Tibial nerve (tissue), 4 donors: Measurements from ENCODE around the gene SLC12A9. TPM values are rescaled to one million over a fixed set of nuclear protein-coding genes. Genes with fewer than 3 reads are reported as not detected.

Source experiments
- DNase-seq, 2 donors: peaks; one replicate each; pipeline ENCODE4 v3.0.0-alpha.2; 2019; ENCODE audit warnings: low spot score in 2 of 2
- H3K27ac ChIP-seq, 4 donors: fragments of 200-600 bp; sonication (generic) in 3 of 4; one replicate each; pipeline ENCODE4 v1.5.1; 2017 to 2019; ENCODE audit warnings: mild to moderate bottlenecking in 1 of 4
- H3K27me3 ChIP-seq, 2 donors: fragments of 200-600 bp; sonication (generic) in 1 of 2; one replicate each; pipeline versions ENCODE4 v1.5.1 to v1.6.0; 2017 to 2019
- H3K36me3 ChIP-seq, 3 donors: fragments of 200-600 bp; sonication (generic); one replicate each; pipeline ENCODE4 v1.5.1; 2018 to 2019
- H3K4me1 ChIP-seq, 4 donors: fragments of 200-600 bp; sonication (generic) in 3 of 4; one replicate each; pipeline ENCODE4 v1.5.1; 2017 to 2019
- H3K4me3 ChIP-seq, 4 donors: fragments of 200-600 bp; sonication (generic) in 3 of 4; one replicate each; pipeline ENCODE4 v1.5.1; 2017 to 2019; ENCODE audit warnings: mild to moderate bottlenecking in 1 of 4, moderate library complexity in 1 of 4
- H3K9me3 ChIP-seq, 4 donors: fragments of 200-600 bp; sonication (generic) in 3 of 4; one replicate each; pipeline ENCODE4 v1.5.1; 2017 to 2019
- CTCF ChIP-seq, 5 experiments: fragments of 200-600 bp in 3 of 5; fragments of 450-650 bp in 2 of 5; sonication (generic) in 3 of 5; IDR thresholded peaks; one replicate each; pipeline ENCODE4 v1.5.1; 2016 to 2019; ENCODE audit warnings: antibody characterized with exemption in 5 of 5, mild to moderate bottlenecking in 3 of 5, moderate library complexity in 2 of 5
- EP300 ChIP-seq, 2 donors: sonication (generic); formaldehyde crosslinking; IDR thresholded peaks; one replicate each; pipeline ENCODE4 v1.6.1; 2017; ENCODE audit warnings: antibody characterized with exemption in 2 of 2, mild to moderate bottlenecking in 1 of 2
- POLR2A ChIP-seq, 2 donors: fragments of 450-650 bp; IDR thresholded peaks; one replicate each; pipeline ENCODE4 v1.6.1; 2017; ENCODE audit warnings: antibody characterized with exemption in 2 of 2, mild to moderate bottlenecking in 2 of 2, moderate library complexity in 2 of 2
- WGBS, 2 donors: methylation state at CpG; one replicate each; pipeline ENCODE4 v1.1.5; 2018; 5-methylcytosine and 5-hydroxymethylcytosine counted together
- total RNA-seq, 4 donors: library from RNA; depleted of rRNA; stranded (reverse); fragments of >200 nt; gene quantifications; one replicate each; pipeline ENCODE4 v1.1.0, GENCODE V29; 2016

Gene SLC12A9
- total RNA-seq, 4 donors from 2014 or later = 11.8 to 36.8 (median 32.1) TPM

GRCh38 chr7:100896732-100897608, 44.5 kb downstream of the SLC12A9 start:
- H3K9me3 ChIP-seq = no peaks in the 10 kb centered on the region
- no peak for DNase-seq
- 2 to 3% methylated on average over 9 to 25 of the region's 95 CpGs for WGBS, 2 donors
- H3K4me3 ChIP-seq = peak overlapping the region in 3 of 4 donors; percentile 19 to 46 (median 20)
- H3K27ac ChIP-seq = no peak overlapping the region
- peaks cover 0 to 31% (median 20%) of the 10 kb centered on the region in 4 donors for H3K4me1 ChIP-seq
- H3K27me3 ChIP-seq = peaks cover 2 to 78% of the 10 kb centered on the region in 2 donors
- H3K36me3 ChIP-seq = no peaks in the 10 kb centered on the region
- TF ChIP-seq EP300 (IDR thresholded peaks at IDR 0.05) (no peak), CTCF (IDR thresholded peaks at IDR 0.05) (peak; percentile 56 to 87 (median 82)), POLR2A (IDR thresholded peaks at IDR 0.05) (no peak)

DNA sequence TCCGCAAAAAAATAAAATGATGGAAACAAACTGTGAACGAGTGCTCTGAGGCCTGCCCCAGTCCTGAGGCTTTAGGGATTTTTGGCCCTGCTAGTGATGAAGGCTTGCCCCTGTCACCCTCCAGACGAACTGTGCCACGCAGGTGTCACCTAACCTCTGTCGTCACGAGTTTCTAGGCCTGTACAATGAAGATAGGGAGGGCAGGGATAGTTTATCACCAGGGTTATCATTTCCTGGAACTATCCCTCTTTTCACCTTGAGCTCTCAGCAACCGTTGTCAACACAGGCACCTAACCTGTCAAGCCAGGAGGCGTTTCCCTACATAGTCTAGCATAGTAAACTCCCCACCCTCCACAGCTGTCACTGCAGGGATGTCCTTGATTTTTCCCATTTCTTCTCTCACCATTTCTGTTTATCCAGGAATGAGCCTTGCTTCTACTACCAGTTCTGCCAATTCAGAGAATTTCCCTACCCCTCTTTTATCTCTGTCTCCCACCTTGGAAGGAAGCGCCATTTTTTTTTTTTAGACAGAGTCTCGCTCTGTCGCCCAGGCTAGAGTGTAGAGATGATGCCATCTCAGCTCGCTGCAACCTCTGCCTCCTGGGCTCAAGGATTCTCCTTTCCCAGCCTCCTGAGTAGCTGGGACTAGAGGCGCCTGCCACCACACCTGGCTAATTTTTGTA, 45.4 kb downstream of the SLC12A9 start:
- peaks cover 2 to 81% of the 10 kb centered on the region in 2 donors for H3K27me3 ChIP-seq
- 81 to 84% methylated on average over 13 of the region's 13 CpGs for WGBS, 2 donors
- H3K4me3 ChIP-seq = no peak overlapping the region
- peaks cover 0 to 31% (median 20%) of the 10 kb centered on the region in 4 donors for H3K4me1 ChIP-seq
- no peaks in the 10 kb centered on the region for H3K36me3 ChIP-seq
- DNase-seq = no peak
- no peak for TF ChIP-seq POLR2A (IDR thresholded peaks at IDR 0.05)
- TF ChIP-seq CTCF (IDR thresholded peaks at IDR 0.05) = no peak
- no peak for TF ChIP-seq EP300 (IDR thresholded peaks at IDR 0.05)
- no peak overlapping the region for H3K27ac ChIP-seq
- no peaks in the 10 kb centered on the region for H3K9me3 ChIP-seq

DNA sequence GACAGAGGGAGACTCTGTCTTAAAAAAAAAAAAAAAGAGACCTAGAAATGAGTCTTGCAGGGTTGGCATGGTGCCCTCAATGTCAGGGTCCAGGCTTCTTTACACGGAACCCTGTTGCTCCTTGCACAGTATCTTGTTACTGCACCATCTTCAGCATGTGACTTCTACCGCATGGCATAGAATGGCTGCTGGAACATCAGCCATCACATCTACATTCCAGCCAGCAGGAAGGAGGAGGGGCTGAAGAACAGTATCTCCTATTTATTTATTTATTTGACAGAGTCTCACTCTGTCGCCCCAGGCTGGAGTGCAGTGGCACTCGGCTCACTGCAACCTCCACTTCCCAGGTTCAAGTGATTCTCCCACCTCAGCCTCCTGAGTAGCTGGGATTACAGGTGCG, 46.9 kb downstream of the SLC12A9 start:
- Histone ChIP-seq H3K27me3 (peaks cover 2 to 67% of the 10 kb centered on the region in 2 donors), H3K27ac (no peak overlapping the region), H3K9me3 (no peaks in the 10 kb centered on the region), H3K4me1 (peaks cover 0 to 30% (median 19%) of the 10 kb centered on the region in 4 donors), H3K4me3 (no peak overlapping the region), H3K36me3 (no peaks in the 10 kb centered on the region)
- 80 to 94% methylated on average over 5 of the region's 5 CpGs for WGBS, 2 donors
- DNase-seq = no peak
- TF ChIP-seq EP300 (IDR thresholded peaks at IDR 0.05) (no peak), CTCF (IDR thresholded peaks at IDR 0.05) (no peak), POLR2A (IDR thresholded peaks at IDR 0.05) (no peak)

DNA sequence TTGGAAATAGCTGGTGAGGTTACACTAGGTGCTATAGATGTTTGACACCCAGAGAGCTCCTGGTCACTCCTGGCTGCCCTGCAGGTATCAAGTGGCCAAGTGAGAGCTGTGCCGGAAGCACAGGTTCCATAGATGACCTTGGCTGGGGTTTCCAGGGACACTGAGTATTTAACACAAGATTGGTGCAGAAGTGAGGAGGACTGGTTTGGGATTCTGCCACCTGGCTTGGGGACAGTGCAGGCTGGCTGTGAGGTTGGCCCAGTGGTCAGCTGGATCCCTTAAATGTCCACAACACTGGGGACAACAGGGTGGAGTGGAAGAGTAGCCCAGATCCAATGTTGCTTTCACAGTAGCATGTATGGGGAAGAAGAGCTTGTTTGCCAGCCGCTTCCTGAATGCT, 48.5 kb downstream of the SLC12A9 start:
- no peak for DNase-seq
- H3K9me3 ChIP-seq = peaks cover 0 to under 1% (median 0%) of the 10 kb centered on the region in 4 donors
- WGBS, 2 donors = 70 to 81% methylated on average over 2 of the region's 2 CpGs
- H3K4me3 ChIP-seq = no peak overlapping the region
- H3K27ac ChIP-seq = no peak overlapping the region
- no peaks in the 10 kb centered on the region for H3K36me3 ChIP-seq
- H3K4me1 ChIP-seq = peaks cover 0 to 14% (median 6%) of the 10 kb centered on the region in 4 donors
- H3K27me3 ChIP-seq = peaks cover 2 to 52% of the 10 kb centered on the region in 2 donors
- TF ChIP-seq EP300 (IDR thresholded peaks at IDR 0.05) (no peak), POLR2A (IDR thresholded peaks at IDR 0.05) (no peak), CTCF (IDR thresholded peaks at IDR 0.05) (no peak)

DNA sequence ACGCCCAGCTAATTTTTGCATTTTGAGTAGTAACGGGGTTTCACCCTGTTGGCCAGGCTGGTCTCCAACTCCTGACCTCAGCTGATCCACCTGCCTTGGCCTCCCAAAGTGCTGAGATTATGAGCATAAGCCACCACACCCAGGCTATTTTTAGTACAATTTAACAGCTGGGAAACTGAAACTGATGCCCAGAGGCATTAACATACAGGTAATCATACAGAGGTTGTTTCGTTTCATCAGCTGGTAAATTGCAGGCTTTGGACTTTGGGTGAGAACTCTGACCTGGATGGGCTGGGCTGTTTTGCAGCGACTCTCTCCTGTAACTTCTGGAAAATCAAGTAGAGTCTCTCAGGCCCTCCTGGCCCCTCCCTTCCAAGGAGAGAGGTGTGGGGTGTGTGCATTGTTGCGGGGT, 49.4 kb downstream of the SLC12A9 start:
- no peak for DNase-seq
- no peak overlapping the region for H3K27ac ChIP-seq
- H3K4me3 ChIP-seq = no peak overlapping the region
- H3K9me3 ChIP-seq = peaks cover 0 to 9% (median 0%) of the 10 kb centered on the region in 4 donors
- peaks cover 0 to 6% (median 0%) of the 10 kb centered on the region in 4 donors for H3K4me1 ChIP-seq
- peaks cover 0 to 44% of the 10 kb centered on the region in 2 donors for H3K27me3 ChIP-seq
- TF ChIP-seq CTCF (IDR thresholded peaks at IDR 0.05) = no peak
- TF ChIP-seq POLR2A (IDR thresholded peaks at IDR 0.05) = no peak
- no peak for TF ChIP-seq EP300 (IDR thresholded peaks at IDR 0.05)
- no peaks in the 10 kb centered on the region for H3K36me3 ChIP-seq
- WGBS, 2 donors = 68 to 72% methylated on average over 5 of the region's 5 CpGs
